K562 (cell line): Measurements from ENCODE around the gene ZNF197. TPM values are rescaled to one million over a fixed set of nuclear protein-coding genes. Genes with fewer than 3 reads are reported as not detected.

ENCODE experiments used
- CREM ChIP-seq: IDR thresholded peaks from 2 replicates; pipeline ENCODE4 v1.6.1; 2014; ENCODE audit warnings: antibody characterized with exemption, low read depth
- EP400 ChIP-seq: fragments of 450-650 bp; IDR thresholded peaks from 2 replicates; pipeline ENCODE4 v1.6.1; 2017; ENCODE audit warnings: antibody characterized with exemption, mild to moderate bottlenecking, moderate library complexity
- ESRRA ChIP-seq: fragments of 450-650 bp; IDR thresholded peaks from 2 replicates; pipeline ENCODE4 v1.6.1; 2014; ENCODE audit warnings: low read depth, mild to moderate bottlenecking, moderate library complexity, borderline replicate concordance
- JUNB ChIP-seq: fragments of 450-650 bp; formaldehyde crosslinking; conservative IDR thresholded peaks from 2 replicates; pipeline ENCODE4 v1.4.0; 2020; ENCODE audit warnings: mild to moderate bottlenecking
- MXI1 ChIP-seq: IDR thresholded peaks from 2 replicates; pipeline ENCODE4 v1.6.1; 2011; ENCODE audit warnings: low read depth, mild to moderate bottlenecking, improper control_type of control experiment, low read length
- MYNN ChIP-seq, 2 experiments: sonication (generic); formaldehyde crosslinking in 1 of 2; IDR thresholded peaks; 2 replicates each; pipeline versions ENCODE4 v1.5.0 to v1.6.1; 2016 to 2020; ENCODE audit warnings: antibody characterized with exemption in 1 of 2, missing genetic modification reagents in 1 of 2
- NFXL1 ChIP-seq: fragments of 450-650 bp; formaldehyde crosslinking; IDR thresholded peaks from 2 replicates; pipeline ENCODE4 v1.4.0; 2021; ENCODE audit warnings: mild to moderate bottlenecking
- ZNF184 ChIP-seq: sonication (generic); formaldehyde crosslinking; IDR thresholded peaks from 2 replicates; pipeline ENCODE4 v1.5.0; 2020; ENCODE audit warnings: missing genetic modification reagents
- ZNF408 ChIP-seq: fragments of 250-450 bp; sonication (Bioruptor Pico); IDR thresholded peaks from 2 replicates; pipeline ENCODE4 v1.4.0; 2020; ENCODE audit warnings: low read depth, mild to moderate bottlenecking, moderate library complexity
- ZNF707 ChIP-seq: fragments of 250-450 bp; sonication (Bioruptor Pico); conservative IDR thresholded peaks from 2 replicates; pipeline ENCODE4 v1.8.0; 2022; ENCODE audit warnings: inconsistent platforms, mild to moderate bottlenecking, moderate library complexity
- polyA plus RNA-seq, 8 experiments: library from polyadenylated mRNA; depleted of rRNA in 4 of 8; stranded (reverse) in 5 of 8; unstranded in 3 of 8; fragments of >200 nt; fragmentation: Nextera tagmentation in 2 of 8; fragmentation: Illumina TruSeq in 1 of 8; extraction: Ambion mirVana in 2 of 8; extraction: Trizol in 1 of 8; gene quantifications; 2 replicates each; pipeline versions ENCODE4 v1.2.1 to v1.2.3, GENCODE V29; 2011 to 2014; ENCODE audit warnings: inconsistent platforms in 1 of 8, missing spikeins in 1 of 8
- total RNA-seq, 7 experiments: library from RNA; depleted of rRNA in 6 of 7; stranded (reverse); fragments of >200 nt in 6 of 7; fragmentation: Illumina TruSeq in 2 of 7; extraction: Trizol in 2 of 7; gene quantifications; 2 replicates each; pipeline versions ENCODE4 v1.2.1 to v1.2.3, GENCODE V29; 2011 to 2021; ENCODE audit warnings: low replicate concordance in 1 of 7
- TF ChIP-seq, protein P1 (sequence below): fragments of 150-350 bp; conservative IDR thresholded peaks from 2 replicates; pipeline ENCODE4 v1.6.1; 2014; ENCODE audit warnings: low read length
- TF ChIP-seq, protein P2 (sequence below), 2 experiments: fragments of 450-650 bp; conservative IDR thresholded peaks; 2 replicates each; pipeline ENCODE4 v1.6.1; 2017; ENCODE audit warnings: mild to moderate bottlenecking in 2 of 2, moderate library complexity in 2 of 2
- TF ChIP-seq, protein P3 (sequence below), 2 experiments: IDR thresholded peaks; 2 replicates each; pipeline ENCODE4 v1.6.1; 2011; ENCODE audit warnings: borderline replicate concordance in 1 of 2, control low read depth in 1 of 2, low read depth in 1 of 2, low read length in 1 of 2, mild to moderate bottlenecking in 1 of 2, mixed read lengths in 1 of 2, moderate library complexity in 1 of 2; ENCODE audit not compliant: insufficient read depth in 1 of 2, insufficient read length in 1 of 2, poor library complexity in 1 of 2, severe bottlenecking in 1 of 2; ENCODE audit errors: extremely low read depth in 1 of 2
- TF ChIP-seq, protein P4 (sequence below): fragments of 250-450 bp; sonication (Bioruptor Pico); IDR thresholded peaks from 2 replicates; pipeline ENCODE4 v1.4.0; 2020; ENCODE audit warnings: borderline replicate concordance
- TF ChIP-seq, protein P5 (sequence below): fragments of 450-650 bp; formaldehyde crosslinking; IDR thresholded peaks from 2 replicates; pipeline ENCODE4 v1.4.0; 2022; ENCODE audit warnings: missing genetic modification characterization
- TF ChIP-seq, protein P6 (sequence below): fragments of 250-450 bp; sonication (Bioruptor Pico); IDR thresholded peaks from 2 replicates; pipeline ENCODE4 v1.6.1; 2021; ENCODE audit warnings: mild to moderate bottlenecking

ZNF197 gene
- total and polyA plus RNA-seq, 9 of the 15 experiments (the other 6 are each of a cell fraction or from before 2014, with no cell fraction given), result 3.5 to 19.1 (median 13.7) TPM

DNA sequence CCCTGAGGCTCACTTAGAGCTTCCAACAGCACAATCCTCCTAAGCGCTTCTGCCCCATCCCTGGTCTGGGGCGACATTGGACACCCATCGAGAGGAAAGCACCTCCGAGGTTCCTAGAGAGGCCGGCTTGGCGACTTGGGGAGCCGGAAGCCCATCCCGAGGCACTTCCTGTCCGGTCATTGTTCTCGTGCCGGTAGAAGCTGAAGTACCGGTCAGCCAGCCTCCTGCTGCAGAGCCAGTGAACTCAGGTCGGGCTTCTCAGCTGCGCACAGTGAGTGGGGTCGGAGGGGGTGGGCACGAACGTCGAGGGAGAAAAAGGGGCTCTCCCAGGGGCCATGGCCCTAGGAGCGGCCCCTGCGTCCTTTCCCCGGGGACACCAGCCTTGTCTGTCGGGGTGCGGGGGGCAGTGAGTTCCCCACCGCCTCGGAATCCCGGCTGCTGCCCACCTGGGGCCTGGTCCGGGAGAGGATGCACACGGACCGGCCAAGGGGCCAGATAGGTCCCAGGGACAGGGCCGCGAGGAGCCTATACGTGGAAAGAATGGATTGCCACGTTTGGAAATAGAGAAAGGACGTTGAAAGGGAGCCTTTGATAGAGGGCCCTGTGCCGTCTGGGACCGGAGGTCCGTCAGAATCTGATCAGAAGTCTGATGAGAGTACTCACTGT, 23.9 kb downstream of the ZNF197 start, which contains the start of gene ZNF35 (continued):
- TF ChIP-seq MYNN (IDR thresholded peaks at IDR 0.05) (0 out of 2 replicates have a peak, but pooled peaks have one; percentile 24), MYNN (CRISPR knock-in tag; IDR thresholded peaks at IDR 0.05) (no peak), ZNF184 (CRISPR knock-in tag) (no peak), CREM (peak; percentile 23; the same call in 1 of the 2 replicates), NFXL1 (CRISPR knock-in tag) (no peak), MXI1 (0 out of 2 replicates have a peak, but pooled peaks have one; percentile 20), ZNF408 (CRISPR knock-in tag) (no peak), ZNF707 (no peak), ESRRA (0 out of 2 replicates have a peak, but pooled peaks have one; percentile 22), EP400 (peak; percentile 73), JUNB (CRISPR knock-in tag) (no peak)
- TF ChIP-seq, protein P1, sequence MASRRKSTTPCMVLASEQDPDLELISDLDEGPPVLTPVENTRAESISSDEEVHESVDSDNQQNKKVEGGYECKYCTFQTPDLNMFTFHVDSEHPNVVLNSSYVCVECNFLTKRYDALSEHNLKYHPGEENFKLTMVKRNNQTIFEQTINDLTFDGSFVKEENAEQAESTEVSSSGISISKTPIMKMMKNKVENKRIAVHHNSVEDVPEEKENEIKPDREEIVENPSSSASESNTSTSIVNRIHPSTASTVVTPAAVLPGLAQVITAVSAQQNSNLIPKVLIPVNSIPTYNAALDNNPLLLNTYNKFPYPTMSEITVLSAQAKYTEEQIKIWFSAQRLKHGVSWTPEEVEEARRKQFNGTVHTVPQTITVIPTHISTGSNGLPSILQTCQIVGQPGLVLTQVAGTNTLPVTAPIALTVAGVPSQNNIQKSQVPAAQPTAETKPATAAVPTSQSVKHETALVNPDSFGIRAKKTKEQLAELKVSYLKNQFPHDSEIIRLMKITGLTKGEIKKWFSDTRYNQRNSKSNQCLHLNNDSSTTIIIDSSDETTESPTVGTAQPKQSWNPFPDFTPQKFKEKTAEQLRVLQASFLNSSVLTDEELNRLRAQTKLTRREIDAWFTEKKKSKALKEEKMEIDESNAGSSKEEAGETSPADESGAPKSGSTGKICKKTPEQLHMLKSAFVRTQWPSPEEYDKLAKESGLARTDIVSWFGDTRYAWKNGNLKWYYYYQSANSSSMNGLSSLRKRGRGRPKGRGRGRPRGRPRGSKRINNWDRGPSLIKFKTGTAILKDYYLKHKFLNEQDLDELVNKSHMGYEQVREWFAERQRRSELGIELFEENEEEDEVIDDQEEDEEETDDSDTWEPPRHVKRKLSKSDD, result no peak
- TF ChIP-seq, protein P2, sequence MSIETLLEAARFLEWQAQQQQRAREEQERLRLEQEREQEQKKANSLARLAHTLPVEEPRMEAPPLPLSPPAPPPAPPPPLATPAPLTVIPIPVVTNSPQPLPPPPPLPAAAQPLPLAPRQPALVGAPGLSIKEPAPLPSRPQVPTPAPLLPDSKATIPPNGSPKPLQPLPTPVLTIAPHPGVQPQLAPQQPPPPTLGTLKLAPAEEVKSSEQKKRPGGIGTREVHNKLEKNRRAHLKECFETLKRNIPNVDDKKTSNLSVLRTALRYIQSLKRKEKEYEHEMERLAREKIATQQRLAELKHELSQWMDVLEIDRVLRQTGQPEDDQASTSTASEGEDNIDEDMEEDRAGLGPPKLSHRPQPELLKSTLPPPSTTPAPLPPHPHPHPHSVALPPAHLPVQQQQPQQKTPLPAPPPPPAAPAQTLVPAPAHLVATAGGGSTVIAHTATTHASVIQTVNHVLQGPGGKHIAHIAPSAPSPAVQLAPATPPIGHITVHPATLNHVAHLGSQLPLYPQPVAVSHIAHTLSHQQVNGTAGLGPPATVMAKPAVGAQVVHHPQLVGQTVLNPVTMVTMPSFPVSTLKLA (conservative IDR thresholded peaks at IDR 0.05), result peak; percentile 58 to 82
- TF ChIP-seq, protein P3, sequence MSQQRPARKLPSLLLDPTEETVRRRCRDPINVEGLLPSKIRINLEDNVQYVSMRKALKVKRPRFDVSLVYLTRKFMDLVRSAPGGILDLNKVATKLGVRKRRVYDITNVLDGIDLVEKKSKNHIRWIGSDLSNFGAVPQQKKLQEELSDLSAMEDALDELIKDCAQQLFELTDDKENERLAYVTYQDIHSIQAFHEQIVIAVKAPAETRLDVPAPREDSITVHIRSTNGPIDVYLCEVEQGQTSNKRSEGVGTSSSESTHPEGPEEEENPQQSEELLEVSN (IDR thresholded peaks at IDR 0.05; ENCODE audit: borderline replicate concordance in 1 of 2, extremely low read depth in 1 of 2, insufficient read depth in 1 of 2, insufficient read length in 1 of 2, low read depth in 1 of 2, low read length in 1 of 2, poor library complexity in 1 of 2, severe bottlenecking in 1 of 2), result peak in 1 of 2 experiments; percentile 42
- TF ChIP-seq, protein P4, sequence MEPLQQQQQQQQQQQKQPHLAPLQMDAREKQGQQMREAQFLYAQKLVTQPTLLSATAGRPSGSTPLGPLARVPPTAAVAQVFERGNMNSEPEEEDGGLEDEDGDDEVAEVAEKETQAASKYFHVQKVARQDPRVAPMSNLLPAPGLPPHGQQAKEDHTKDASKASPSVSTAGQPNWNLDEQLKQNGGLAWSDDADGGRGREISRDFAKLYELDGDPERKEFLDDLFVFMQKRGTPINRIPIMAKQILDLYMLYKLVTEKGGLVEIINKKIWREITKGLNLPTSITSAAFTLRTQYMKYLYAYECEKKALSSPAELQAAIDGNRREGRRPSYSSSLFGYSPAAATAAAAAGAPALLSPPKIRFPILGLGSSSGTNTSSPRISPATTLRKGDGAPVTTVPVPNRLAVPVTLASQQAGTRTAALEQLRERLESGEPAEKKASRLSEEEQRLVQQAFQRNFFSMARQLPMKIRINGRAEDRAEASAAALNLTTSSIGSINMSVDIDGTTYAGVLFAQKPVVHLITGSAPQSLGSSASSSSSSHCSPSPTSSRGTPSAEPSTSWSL (CRISPR knock-in tag), result no peak
- TF ChIP-seq, protein P5, sequence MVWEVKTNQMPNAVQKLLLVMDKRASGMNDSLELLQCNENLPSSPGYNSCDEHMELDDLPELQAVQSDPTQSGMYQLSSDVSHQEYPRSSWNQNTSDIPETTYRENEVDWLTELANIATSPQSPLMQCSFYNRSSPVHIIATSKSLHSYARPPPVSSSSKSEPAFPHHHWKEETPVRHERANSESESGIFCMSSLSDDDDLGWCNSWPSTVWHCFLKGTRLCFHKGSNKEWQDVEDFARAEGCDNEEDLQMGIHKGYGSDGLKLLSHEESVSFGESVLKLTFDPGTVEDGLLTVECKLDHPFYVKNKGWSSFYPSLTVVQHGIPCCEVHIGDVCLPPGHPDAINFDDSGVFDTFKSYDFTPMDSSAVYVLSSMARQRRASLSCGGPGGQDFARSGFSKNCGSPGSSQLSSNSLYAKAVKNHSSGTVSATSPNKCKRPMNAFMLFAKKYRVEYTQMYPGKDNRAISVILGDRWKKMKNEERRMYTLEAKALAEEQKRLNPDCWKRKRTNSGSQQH (CRISPR knock-in tag), result peak; percentile 14; the same call in 1 of the 2 replicates
- TF ChIP-seq, protein P6, sequence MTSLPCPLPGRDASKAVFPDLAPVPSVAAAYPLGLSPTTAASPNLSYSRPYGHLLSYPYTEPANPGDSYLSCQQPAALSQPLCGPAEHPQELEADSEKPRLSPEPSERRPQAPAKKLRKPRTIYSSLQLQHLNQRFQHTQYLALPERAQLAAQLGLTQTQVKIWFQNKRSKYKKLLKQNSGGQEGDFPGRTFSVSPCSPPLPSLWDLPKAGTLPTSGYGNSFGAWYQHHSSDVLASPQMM (CRISPR knock-in tag), result no peak
